Cardiac muscle cell (in vitro differentiated cells and primary cell): Measurements from ENCODE around the gene UGT3A2. TPM values are rescaled to one million over a fixed set of nuclear protein-coding genes. Genes with fewer than 3 reads are reported as not detected.
A peak's percentile ranks its signal among the peaks of the same experiment; 100 is the strongest.

Experiments used
- DNase-seq, 2 donors: peaks; one replicate each; pipeline versions ENCODE4 v3.0.0 to v3.0.0-alpha.2; 2010 to 2017; ENCODE audit warnings: low read depth in 1 of 2, low spot score in 1 of 2
- H3K27ac ChIP-seq: fragments of 200-600 bp; sonication (generic); 2 replicates; pipeline ENCODE4 v1.5.1; 2016
- H3K27me3 ChIP-seq: fragments of 200-600 bp; sonication (generic); 2 replicates; pipeline ENCODE4 v1.6.0; 2016; ENCODE audit warnings: control low read depth
- H3K36me3 ChIP-seq: fragments of 200-600 bp; sonication (generic); 2 replicates; pipeline ENCODE4 v1.5.1; 2016; ENCODE audit warnings: control low read depth
- H3K4me1 ChIP-seq: fragments of 200-600 bp; sonication (generic); 2 replicates; pipeline ENCODE4 v1.8.1; 2017; ENCODE audit warnings: low read depth, mild to moderate bottlenecking, mixed run types
- H3K4me3 ChIP-seq: fragments of 200-600 bp; sonication (generic); 2 replicates; pipeline ENCODE4 v1.5.1; 2016; ENCODE audit warnings: mild to moderate bottlenecking
- H3K9me3 ChIP-seq: fragments of 200-600 bp; sonication (generic); 2 replicates; pipeline ENCODE4 v1.5.1; 2017; ENCODE audit warnings: low read depth, mild to moderate bottlenecking, control low read depth
- polyA plus RNA-seq: library from polyadenylated mRNA; unstranded; fragments of >200 nt; fragmentation: Nextera tagmentation; extraction: Ambion mirVana; gene quantifications from 2 replicates; pipeline ENCODE4 v1.2.1, GENCODE V29; 2016
- total RNA-seq: library from RNA; depleted of rRNA; stranded (reverse); fragments of >200 nt; gene quantifications from 2 replicates; pipeline ENCODE4 v1.2.3, GENCODE V29; 2016
- TF ChIP-seq, protein P1 (sequence below): IDR thresholded peaks from 2 replicates; pipeline ENCODE4 v1.5.1; 2012; ENCODE audit warnings: low read depth, mild to moderate bottlenecking, low read length

Gene UGT3A2
- total and polyA plus RNA-seq, 2 experiments from 2014 or later: 2.8 to 11.6 TPM

DNA sequence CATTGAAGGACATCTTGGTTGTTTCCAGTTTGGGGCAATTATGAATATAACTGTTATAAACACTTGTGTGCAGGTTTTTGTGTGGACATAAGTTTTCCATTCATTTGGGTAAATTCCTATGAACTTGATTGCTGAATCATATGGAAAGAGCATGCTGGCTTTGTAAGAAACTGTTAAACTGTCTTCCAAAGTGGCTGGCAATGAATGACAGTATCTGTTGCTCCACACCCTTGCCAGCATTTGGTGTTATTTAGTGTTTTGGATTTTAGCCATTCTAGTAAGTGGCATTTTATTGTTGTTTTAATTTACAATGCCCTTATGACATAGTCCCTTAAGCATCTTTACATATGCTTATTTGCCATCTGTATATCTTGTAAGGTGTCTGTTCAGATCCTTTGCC, 29.8 kb upstream of the UGT3A2 start:
- Histone ChIP-seq H3K36me3 (no peaks in the 10 kb centered on the region), H3K4me3 (no peak overlapping the region), H3K9me3 (no peaks in the 10 kb centered on the region), H3K4me1 (no peaks in the 10 kb centered on the region), H3K27ac (no peak overlapping the region), H3K27me3 (no peaks in the 10 kb centered on the region)
- DNase-seq: no peak
- TF ChIP-seq, protein P1, sequence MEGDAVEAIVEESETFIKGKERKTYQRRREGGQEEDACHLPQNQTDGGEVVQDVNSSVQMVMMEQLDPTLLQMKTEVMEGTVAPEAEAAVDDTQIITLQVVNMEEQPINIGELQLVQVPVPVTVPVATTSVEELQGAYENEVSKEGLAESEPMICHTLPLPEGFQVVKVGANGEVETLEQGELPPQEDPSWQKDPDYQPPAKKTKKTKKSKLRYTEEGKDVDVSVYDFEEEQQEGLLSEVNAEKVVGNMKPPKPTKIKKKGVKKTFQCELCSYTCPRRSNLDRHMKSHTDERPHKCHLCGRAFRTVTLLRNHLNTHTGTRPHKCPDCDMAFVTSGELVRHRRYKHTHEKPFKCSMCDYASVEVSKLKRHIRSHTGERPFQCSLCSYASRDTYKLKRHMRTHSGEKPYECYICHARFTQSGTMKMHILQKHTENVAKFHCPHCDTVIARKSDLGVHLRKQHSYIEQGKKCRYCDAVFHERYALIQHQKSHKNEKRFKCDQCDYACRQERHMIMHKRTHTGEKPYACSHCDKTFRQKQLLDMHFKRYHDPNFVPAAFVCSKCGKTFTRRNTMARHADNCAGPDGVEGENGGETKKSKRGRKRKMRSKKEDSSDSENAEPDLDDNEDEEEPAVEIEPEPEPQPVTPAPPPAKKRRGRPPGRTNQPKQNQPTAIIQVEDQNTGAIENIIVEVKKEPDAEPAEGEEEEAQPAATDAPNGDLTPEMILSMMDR: no peak

DNA sequence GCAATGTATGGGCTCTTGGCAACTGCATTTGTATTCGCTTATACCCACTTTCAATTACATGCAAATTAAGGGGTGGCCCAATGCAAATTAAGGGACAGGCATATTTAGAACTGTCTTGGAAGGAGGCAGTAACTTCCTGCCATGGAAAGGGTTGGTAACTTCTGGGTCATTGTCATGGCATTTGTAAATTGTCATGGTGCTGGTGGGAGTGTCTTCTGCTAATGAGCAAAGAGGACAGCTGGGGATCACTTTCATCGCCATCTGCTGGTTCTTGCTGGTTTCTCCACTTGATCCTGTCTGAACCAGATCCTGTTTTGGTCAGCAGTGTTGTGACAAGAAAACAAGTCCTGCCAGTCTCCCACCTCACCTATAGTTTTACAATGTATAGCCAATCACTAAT, 23.3 kb upstream of the UGT3A2 start:
- no peaks in the 10 kb centered on the region for H3K27me3 ChIP-seq
- no peaks in the 10 kb centered on the region for H3K4me1 ChIP-seq
- TF ChIP-seq, protein P1: peak; percentile 37
- no peak overlapping the region for H3K4me3 ChIP-seq
- DNase-seq: peak; percentile 17 to 24
- no peak overlapping the region for H3K27ac ChIP-seq
- no peaks in the 10 kb centered on the region for H3K9me3 ChIP-seq
- H3K36me3 ChIP-seq: no peaks in the 10 kb centered on the region

DNA sequence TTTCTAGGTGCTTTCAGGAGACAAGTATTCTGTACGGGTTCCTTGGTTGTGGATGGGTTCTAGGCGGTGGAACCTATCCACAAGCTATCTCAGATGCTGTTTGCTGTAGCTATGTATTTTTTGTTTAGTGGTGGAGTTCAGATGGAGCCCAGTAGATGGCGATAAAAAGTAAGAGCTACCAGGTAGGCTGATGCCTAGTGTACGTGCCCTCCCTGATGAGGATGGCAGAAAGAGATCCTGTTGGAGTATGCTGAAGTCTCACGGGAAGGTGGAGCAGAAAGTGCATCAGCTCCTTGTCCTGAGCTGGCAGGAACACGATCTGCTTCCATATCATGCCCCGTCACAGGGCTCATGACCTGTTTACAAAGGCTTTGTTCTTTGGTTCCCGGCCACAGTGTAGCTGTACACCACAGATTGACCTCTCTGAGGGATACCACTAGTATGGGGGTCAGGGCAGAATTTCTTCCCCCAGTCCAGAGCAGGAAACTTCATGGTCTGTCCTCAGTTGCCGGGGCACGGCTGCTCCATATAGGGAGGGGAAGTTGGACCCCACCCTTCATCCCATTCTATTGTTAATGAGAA, 12.6 kb upstream of the UGT3A2 start:
- H3K9me3 ChIP-seq: no peaks in the 10 kb centered on the region
- H3K27me3 ChIP-seq: peaks cover 5% of the 10 kb centered on the region
- no peaks in the 10 kb centered on the region for H3K4me1 ChIP-seq
- no peak overlapping the region for H3K4me3 ChIP-seq
- H3K36me3 ChIP-seq: no peaks in the 10 kb centered on the region
- TF ChIP-seq, protein P1: peak; percentile 79
- peak; percentile 65 to 69 for DNase-seq
- no peak overlapping the region for H3K27ac ChIP-seq

DNA sequence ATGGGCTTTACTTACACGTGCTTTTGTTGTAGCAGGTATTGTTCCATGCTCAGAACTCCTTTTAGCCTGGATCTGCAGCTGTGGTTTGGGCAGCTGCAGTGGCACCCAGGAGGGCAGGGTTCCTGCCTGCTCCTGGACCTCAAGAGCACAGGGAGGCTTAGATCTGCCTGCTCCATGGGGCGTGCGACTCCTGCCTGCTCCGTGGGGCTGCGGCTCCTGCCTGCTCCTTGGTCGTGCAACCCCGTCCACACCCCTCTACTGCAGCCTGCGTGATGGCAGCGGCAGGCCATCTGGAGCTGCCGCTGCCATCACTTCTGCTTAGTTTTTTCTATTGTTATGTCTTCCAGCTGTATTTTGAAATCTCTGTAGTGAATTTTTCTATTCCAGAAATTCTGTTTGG, 11.7 kb upstream of the UGT3A2 start:
- Histone ChIP-seq H3K9me3 (no peaks in the 10 kb centered on the region), H3K36me3 (no peaks in the 10 kb centered on the region), H3K27me3 (peaks cover 5% of the 10 kb centered on the region), H3K27ac (no peak overlapping the region), H3K4me1 (no peaks in the 10 kb centered on the region), H3K4me3 (no peak overlapping the region)
- no peak for DNase-seq
- TF ChIP-seq, protein P1: no peak

DNA sequence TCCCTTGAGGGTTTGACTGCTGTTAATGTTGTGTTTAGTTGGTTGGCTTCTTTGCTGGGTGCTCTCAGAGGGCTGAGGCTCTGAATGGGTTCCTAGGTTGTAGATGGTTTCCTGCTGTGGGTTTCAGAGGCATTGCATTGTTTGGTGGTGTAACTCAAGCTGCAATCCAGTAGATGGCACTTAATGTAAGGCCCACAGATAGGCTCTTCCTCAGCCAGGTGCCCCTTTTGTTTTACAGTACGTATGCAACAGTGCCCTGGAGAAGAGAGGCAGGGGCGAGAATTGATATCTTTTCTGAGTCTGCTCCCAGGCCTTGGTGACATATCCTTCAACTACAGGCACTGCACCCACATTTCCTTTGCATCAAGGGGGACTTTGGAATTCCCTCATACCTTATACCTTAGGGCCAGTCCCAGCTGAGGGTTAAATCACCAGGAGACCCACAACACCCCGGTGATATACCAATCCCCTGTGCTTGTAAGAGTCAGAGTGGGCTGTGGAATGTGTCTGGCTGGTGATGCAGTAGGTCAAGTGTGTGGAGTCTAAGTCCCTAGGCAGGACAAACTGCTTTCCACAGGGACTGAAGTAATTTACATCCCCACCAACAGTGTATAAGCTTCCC, 7.0 kb upstream of the UGT3A2 start:
- Histone ChIP-seq H3K4me1 (no peaks in the 10 kb centered on the region), H3K4me3 (no peak overlapping the region), H3K36me3 (no peaks in the 10 kb centered on the region), H3K27me3 (peaks cover 9% of the 10 kb centered on the region), H3K9me3 (no peaks in the 10 kb centered on the region), H3K27ac (no peak overlapping the region)
- peak; percentile 14 to 41 for DNase-seq
- TF ChIP-seq, protein P1: peak; percentile 24
